GM21390 (cell line): ENCODE data around the gene ROR1.
A peak's percentile ranks its signal among the peaks of the same experiment; 100 is the strongest.

ENCODE experiments used
- ATAC-seq: cut with Tn5 transposase; IDR thresholded peaks from one replicate; pipeline ENCODE4 v1.9.1; 2021; ENCODE audit not compliant: unreplicated experiment

The ROR1 gene

GRCh38 chr1:63773815-63774616, at the start of gene ROR1:
TSS of gene ROR1 (plus strand) at chr1:63774017.
- peak; percentile 81 for ATAC-seq

GRCh38 chr1:63724375-63724899, 49.4 kb upstream of the ROR1 start:
- no peak for ATAC-seq

GRCh38 chr1:63728611-63729226, 45.1 kb upstream of the ROR1 start:
- no peak for ATAC-seq

- ATAC-seq: no peak
These were observed 44.6 kb upstream of the ROR1 start for GRCh38 chr1:63729227-63729620.

- ATAC-seq: no peak
These were observed 43.6 kb upstream of the ROR1 start for GRCh38 chr1:63730211-63730610.

- ATAC-seq: no peak
These were observed 42.4 kb upstream of the ROR1 start for GRCh38 chr1:63731117-63732043.

GRCh38 chr1:63732666-63733065, 41.2 kb upstream of the ROR1 start:
- no peak for ATAC-seq

- no peak for ATAC-seq
These were observed 35.0 kb upstream of the ROR1 start for GRCh38 chr1:63738772-63739171.

GRCh38 chr1:63739452-63739851, 34.4 kb upstream of the ROR1 start:
- no peak for ATAC-seq

- no peak for ATAC-seq
These were observed 33.4 kb upstream of the ROR1 start for GRCh38 chr1:63740432-63740831.

- no peak for ATAC-seq
These were observed 31.3 kb upstream of the ROR1 start for GRCh38 chr1:63742526-63742925.

GRCh38 chr1:63743781-63744180, 30.0 kb upstream of the ROR1 start:
- no peak for ATAC-seq

GRCh38 chr1:63746129-63746864, 27.5 kb upstream of the ROR1 start:
- no peak for ATAC-seq

GRCh38 chr1:63747445-63747844, 26.4 kb upstream of the ROR1 start:
- ATAC-seq: no peak

GRCh38 chr1:63748046-63748580, 25.7 kb upstream of the ROR1 start:
- no peak for ATAC-seq

- ATAC-seq: no peak
These were observed 25.2 kb upstream of the ROR1 start for GRCh38 chr1:63748641-63749040.

- no peak for ATAC-seq
These were observed 23.1 kb upstream of the ROR1 start for GRCh38 chr1:63750721-63751120.

- ATAC-seq: no peak
These were observed 21.6 kb upstream of the ROR1 start for GRCh38 chr1:63752176-63752575.

GRCh38 chr1:63753591-63753990, 20.2 kb upstream of the ROR1 start:
- no peak for ATAC-seq

- no peak for ATAC-seq
These were observed 17.0 kb upstream of the ROR1 start for GRCh38 chr1:63756839-63757238.
